ENCODE results near the gene AP3S2.

The AP3S2 gene

DNA sequence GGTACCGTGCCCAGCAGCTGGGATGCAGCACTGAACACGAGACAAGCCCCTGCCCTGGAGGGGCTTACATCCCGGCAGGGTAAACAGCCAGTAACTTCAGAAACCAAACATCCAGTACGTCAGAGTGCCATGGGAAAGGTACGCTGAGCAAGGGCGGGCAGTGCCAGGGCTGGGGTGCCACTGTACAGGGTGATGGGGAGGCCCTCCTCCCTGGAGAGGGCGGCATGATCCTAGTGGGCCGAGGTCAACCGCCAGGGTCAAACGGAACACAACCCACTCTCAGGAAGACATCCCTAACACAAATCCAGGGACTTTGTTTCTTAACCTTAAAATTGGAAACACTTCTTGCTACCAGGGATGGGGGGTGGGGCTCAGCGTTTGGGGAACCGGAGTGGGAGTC is 63.2 kb downstream of the AP3S2 start:
- no peak for DNase-seq

- DNase-seq: no peak
Measured at GRCh38 chr15:89829616-89830440, 64.0 kb downstream of the AP3S2 start.

DNA sequence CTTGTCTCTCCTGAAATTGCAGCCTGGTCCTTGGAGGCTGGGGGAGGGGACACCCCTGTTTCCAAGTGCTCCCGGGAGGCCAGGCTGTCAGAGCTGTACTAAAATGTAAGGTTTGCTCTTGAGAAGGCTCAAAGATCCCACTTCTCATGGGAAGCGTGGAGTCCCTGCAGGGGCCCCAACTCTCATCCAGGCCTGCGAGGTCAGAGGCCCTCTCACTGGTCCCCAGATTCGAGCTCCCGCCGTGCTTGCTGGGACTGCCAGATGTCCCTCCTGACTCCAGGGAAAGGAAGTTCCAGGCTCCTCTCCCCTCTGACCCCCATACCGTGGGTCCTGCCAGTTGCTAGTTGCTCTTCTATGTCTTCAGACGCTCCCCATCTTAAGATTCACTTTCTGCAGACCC is 64.6 kb downstream of the AP3S2 start:
- no peak for DNase-seq

- DNase-seq: no peak
Measured at GRCh38 chr15:89828281-89829145, 65.3 kb downstream of the AP3S2 start.

- DNase-seq: no peak
Measured at GRCh38 chr15:89827829-89828228, 66.0 kb downstream of the AP3S2 start.

GRCh38 chr15:89826671-89827655 is 66.8 kb downstream of the AP3S2 start:
- no peak for DNase-seq

DNA sequence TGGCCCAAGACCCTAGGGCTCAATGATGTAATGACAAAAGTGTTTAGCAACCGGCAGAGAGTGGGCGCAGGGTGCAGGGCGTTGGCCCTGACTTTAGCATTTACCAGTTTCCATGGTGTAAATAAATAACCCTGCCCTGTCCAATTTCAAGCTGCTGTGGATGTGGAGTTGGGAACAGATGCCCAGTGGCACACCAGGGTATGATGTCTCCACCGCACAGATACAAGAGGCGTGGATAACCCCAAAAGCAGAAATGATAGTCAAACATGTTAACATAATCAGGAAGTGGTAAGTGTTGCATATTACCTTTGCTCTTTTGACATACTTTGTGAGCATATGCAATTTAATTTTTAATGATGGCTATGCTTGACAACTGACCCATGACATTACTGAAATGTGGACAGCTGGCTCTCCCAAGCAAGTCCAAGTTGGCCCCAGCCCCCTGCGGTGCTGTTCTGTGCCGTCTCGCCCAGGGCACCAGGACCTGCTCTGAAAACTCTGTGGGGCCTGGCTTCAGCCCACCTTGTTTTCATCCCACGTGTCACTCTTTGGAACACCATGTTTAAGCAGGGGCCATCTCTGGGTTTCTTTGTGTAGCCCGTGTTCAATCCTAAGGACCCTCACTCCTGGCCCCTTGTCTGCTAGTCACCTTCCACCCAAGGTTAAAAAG is 68.4 kb downstream of the AP3S2 start:
- DNase-seq: no peak

GRCh38 chr15:89824607-89824867 is 69.3 kb downstream of the AP3S2 start:
- DNase-seq: no peak

- no peak for DNase-seq
Measured at GRCh38 chr15:89823836-89824606, 69.8 kb downstream of the AP3S2 start.

GRCh38 chr15:89822951-89823711 is 70.7 kb downstream of the AP3S2 start:
- DNase-seq: no peak

- DNase-seq: no peak
Measured at GRCh38 chr15:89822611-89822950, 71.2 kb downstream of the AP3S2 start.

GRCh38 chr15:89822026-89822425 is 71.8 kb downstream of the AP3S2 start:
- DNase-seq: no peak

- no peak for DNase-seq
Measured at GRCh38 chr15:89820666-89821611, 72.9 kb downstream of the AP3S2 start.

DNA sequence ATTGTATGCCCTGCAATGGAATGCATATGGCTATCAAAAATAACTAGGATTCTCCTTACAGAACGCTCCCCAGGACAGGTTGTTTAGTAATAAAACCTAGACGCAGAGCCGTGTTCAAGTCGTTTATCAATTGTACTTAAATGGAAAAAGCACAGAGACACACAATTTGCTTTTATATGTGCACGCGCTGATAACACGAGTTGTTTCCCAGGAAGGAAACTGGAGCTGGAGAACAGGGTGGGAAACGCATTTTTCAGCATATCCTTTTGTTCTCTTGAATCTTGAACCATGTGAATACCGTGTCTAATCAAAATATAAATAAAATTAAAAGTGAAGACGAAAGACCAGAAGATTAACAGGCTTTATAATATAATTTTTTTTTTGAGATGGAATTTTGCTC is 75.5 kb downstream of the AP3S2 start:
- DNase-seq: no peak

- no peak for DNase-seq
Measured at GRCh38 chr15:89817701-89818280, 76.0 kb downstream of the AP3S2 start.

- DNase-seq: no peak
Measured at GRCh38 chr15:89815769-89816168, 78.0 kb downstream of the AP3S2 start.

DNA sequence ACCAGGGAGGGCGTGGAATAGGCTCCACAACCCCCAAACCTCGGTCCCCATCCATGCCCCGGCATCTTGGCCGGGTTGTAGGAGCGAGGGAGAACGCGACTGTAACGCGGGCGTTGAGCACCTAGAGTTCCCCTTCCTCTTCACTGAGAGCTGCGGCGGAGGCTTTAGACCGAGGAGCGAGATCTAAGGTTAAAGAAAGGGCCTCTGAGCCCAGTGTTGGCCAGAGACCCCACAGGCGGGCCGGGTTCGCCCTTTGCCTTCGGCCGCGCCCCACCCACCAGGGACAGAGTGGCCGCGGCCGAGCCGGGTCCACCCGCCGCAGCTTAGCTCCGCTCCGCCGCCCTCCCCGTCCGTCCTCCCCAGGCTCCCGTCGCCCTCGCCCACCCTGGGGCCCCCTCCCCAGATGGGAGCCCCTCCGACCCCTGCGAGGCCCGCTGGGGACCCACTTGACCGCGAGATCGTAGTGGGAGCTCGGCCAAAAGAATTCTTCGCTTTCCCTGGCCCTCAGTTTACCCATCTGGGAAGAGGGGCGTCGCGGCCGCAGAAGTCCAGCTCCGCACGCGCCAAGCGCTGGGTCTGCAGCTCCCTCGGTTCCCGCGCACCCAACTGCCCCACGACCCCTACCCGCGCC is 79.6 kb downstream of the AP3S2 start:
- DNase-seq: no peak

GRCh38 chr15:89813381-89814111 is 80.2 kb downstream of the AP3S2 start:
- DNase-seq: no peak
